ENCODE measurements around the gene CDA.

GRCh38 chr1:20614131-20614579, 25.3 kb downstream of the CDA start:
- TF ChIP-seq EP300 (IDR thresholded peaks at IDR 0.05) (no peak), CTCF (IDR thresholded peaks at IDR 0.05) (no peak), POLR2A (IDR thresholded peaks at IDR 0.05) (no peak), POLR2AphosphoS5 (IDR thresholded peaks at IDR 0.05) (no peak)

Measured in stomach (tissue), 4 donors.